Panc1 (cell line): ENCODE measurements around the gene NRSN1. TPM values are rescaled to one million over a fixed set of nuclear protein-coding genes. Genes with fewer than 3 reads are reported as not detected.

Experiments used
- ATAC-seq: fragments of 200-7000 bp; cut with Tn5 transposase; 2 replicates; pipeline ENCODE4 v1.9.1; 2020; ENCODE audit warnings: mild to moderate bottlenecking, moderate library complexity
- BruUV-seq: library from RNA; stranded (reverse); fragments of 400-500 nt; replicated peaks from 2 replicates; lab custom pipeline; 2021; lab: Mats Ljungman, UMichigan
- CTCF ChIA-PET: fragments of 300-600 bp; sonication (Branson Sonifier 250); formaldehyde crosslinking; loops from one replicate; lab custom pipeline; 2022; ENCODE audit warnings: antibody characterized with exemption; lab: Charles Lee
- POLR2A ChIA-PET: fragments of 300-600 bp; sonication (Branson Sonifier 250); formaldehyde crosslinking; loops from one replicate; lab custom pipeline; 2022; ENCODE audit warnings: antibody characterized with exemption; lab: Charles Lee
- DNase-seq: peaks from one replicate; pipeline ENCODE4 v3.0.0-alpha.2; 2010; ENCODE audit warnings: low read depth, low spot score
- H3K27ac ChIP-seq: 2 replicates; pipeline ENCODE4 v1.5.1; 2011; ENCODE audit warnings: mild to moderate bottlenecking, low read length, inconsistent platforms
- H3K27me3 ChIP-seq: fragments of 200-500 bp; sonication (Bioruptor generic); 2 replicates; pipeline ENCODE4 v1.6.0; 2014; ENCODE audit warnings: low read length, inconsistent platforms; ENCODE audit not compliant: control insufficient read depth, insufficient read depth
- H3K36me3 ChIP-seq: fragments of 200-500 bp; sonication (Bioruptor generic); 2 replicates; pipeline ENCODE4 v1.5.1; 2014; ENCODE audit warnings: inconsistent platforms, mild to moderate bottlenecking, low read length, moderate library complexity; ENCODE audit not compliant: control insufficient read depth, insufficient read depth
- H3K4me1 ChIP-seq: 2 replicates; pipeline ENCODE4 v1.5.1; 2011; ENCODE audit warnings: inconsistent platforms, mild to moderate bottlenecking, low read length, moderate library complexity; ENCODE audit not compliant: control insufficient read depth, insufficient read depth
- H3K4me3 ChIP-seq, 2 experiments: 2 replicates each; pipeline ENCODE4 v1.5.1; 2011 to 2012; ENCODE audit warnings: low read depth in 2 of 2, low read length in 2 of 2, mild to moderate bottlenecking in 2 of 2, inconsistent platforms in 1 of 2, moderate library complexity in 1 of 2
- H3K9me3 ChIP-seq: fragments of 200-500 bp; sonication (Bioruptor generic); 2 replicates; pipeline ENCODE4 v1.5.1; 2014; ENCODE audit warnings: low read depth, mild to moderate bottlenecking, inconsistent platforms, low read length, moderate library complexity; ENCODE audit not compliant: control insufficient read depth, insufficient read depth
- POLR2AphosphoS5 ChIP-seq: IDR thresholded peaks from 2 replicates; pipeline ENCODE4 v1.6.1; 2012; ENCODE audit warnings: mild to moderate bottlenecking, low read depth, low read length, moderate library complexity
- SIN3A ChIP-seq: IDR thresholded peaks from 2 replicates; pipeline ENCODE4 v1.6.1; 2012; ENCODE audit warnings: low read depth, mild to moderate bottlenecking, low read length, moderate library complexity, borderline replicate concordance; ENCODE audit not compliant: insufficient read depth
- TCF7L2 ChIP-seq: IDR thresholded peaks from 2 replicates; pipeline ENCODE4 v1.6.1; 2011; ENCODE audit warnings: mild to moderate bottlenecking, low read depth, low read length, inconsistent platforms
- in situ Hi-C: cut with HindIII; loops from 2 replicates; pipeline ENCODE4 v1.10.0; 2016; ENCODE audit warnings: low sequenced_read_pairs, low pct_unique_long_range_greater_than_20kb
- intact Hi-C: fragments of 100-400 bp; cut with micrococcal nuclease; formaldehyde crosslinking; loops from one replicate; pipeline ENCODE4 v1.10.0; 2022; ENCODE audit not compliant: unreplicated experiment
- total RNA-seq: library from RNA; stranded (reverse); gene quantifications from one replicate; pipeline ENCODE4 v1.2.1, GENCODE V29; 2021; ENCODE audit not compliant: unreplicated experiment
- TF ChIP-seq, protein P1 (sequence below), 2 experiments: IDR thresholded peaks; 2 replicates each; pipeline ENCODE4 v1.6.1; 2011 to 2012; ENCODE audit warnings: low read depth in 2 of 2, control low read depth in 1 of 2, low read length in 1 of 2, mild to moderate bottlenecking in 1 of 2, moderate library complexity in 1 of 2; ENCODE audit not compliant: insufficient read depth in 1 of 2
- TF ChIP-seq, protein P2 (sequence below): fragments of 450-650 bp; IDR thresholded peaks from 2 replicates; pipeline ENCODE4 v1.5.1; 2017; ENCODE audit warnings: mild to moderate bottlenecking

NRSN1 gene
- total RNA-seq, 1 experiment from 2014 or later = not detected

- Histone ChIP-seq H3K4me1 (no peaks in the 10 kb centered on the region), H3K9me3 (no peaks in the 10 kb centered on the region), H3K27ac (no peak overlapping the region), H3K27me3 (no peaks in the 10 kb centered on the region), H3K4me3 (no peak overlapping the region), H3K36me3 (no peaks in the 10 kb centered on the region)
- in situ Hi-C loops = no loop called here
- POLR2A ChIA-PET = no interaction called here
- no peak for DNase-seq
- no TSS peak for BruUV-seq
- intact Hi-C loops = no loop called here
- CTCF ChIA-PET = no interaction called here
- no peak for ATAC-seq
- no peak for TF ChIP-seq POLR2AphosphoS5
- TF ChIP-seq SIN3A = no peak
- no peak for TF ChIP-seq TCF7L2
- TF ChIP-seq, protein P1, sequence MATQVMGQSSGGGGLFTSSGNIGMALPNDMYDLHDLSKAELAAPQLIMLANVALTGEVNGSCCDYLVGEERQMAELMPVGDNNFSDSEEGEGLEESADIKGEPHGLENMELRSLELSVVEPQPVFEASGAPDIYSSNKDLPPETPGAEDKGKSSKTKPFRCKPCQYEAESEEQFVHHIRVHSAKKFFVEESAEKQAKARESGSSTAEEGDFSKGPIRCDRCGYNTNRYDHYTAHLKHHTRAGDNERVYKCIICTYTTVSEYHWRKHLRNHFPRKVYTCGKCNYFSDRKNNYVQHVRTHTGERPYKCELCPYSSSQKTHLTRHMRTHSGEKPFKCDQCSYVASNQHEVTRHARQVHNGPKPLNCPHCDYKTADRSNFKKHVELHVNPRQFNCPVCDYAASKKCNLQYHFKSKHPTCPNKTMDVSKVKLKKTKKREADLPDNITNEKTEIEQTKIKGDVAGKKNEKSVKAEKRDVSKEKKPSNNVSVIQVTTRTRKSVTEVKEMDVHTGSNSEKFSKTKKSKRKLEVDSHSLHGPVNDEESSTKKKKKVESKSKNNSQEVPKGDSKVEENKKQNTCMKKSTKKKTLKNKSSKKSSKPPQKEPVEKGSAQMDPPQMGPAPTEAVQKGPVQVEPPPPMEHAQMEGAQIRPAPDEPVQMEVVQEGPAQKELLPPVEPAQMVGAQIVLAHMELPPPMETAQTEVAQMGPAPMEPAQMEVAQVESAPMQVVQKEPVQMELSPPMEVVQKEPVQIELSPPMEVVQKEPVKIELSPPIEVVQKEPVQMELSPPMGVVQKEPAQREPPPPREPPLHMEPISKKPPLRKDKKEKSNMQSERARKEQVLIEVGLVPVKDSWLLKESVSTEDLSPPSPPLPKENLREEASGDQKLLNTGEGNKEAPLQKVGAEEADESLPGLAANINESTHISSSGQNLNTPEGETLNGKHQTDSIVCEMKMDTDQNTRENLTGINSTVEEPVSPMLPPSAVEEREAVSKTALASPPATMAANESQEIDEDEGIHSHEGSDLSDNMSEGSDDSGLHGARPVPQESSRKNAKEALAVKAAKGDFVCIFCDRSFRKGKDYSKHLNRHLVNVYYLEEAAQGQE (IDR thresholded peaks at IDR 0.05; ENCODE audit: insufficient read depth in 1 of 2, low read depth in 2 of 2, low read length in 1 of 2) = no peak
- TF ChIP-seq, protein P2, sequence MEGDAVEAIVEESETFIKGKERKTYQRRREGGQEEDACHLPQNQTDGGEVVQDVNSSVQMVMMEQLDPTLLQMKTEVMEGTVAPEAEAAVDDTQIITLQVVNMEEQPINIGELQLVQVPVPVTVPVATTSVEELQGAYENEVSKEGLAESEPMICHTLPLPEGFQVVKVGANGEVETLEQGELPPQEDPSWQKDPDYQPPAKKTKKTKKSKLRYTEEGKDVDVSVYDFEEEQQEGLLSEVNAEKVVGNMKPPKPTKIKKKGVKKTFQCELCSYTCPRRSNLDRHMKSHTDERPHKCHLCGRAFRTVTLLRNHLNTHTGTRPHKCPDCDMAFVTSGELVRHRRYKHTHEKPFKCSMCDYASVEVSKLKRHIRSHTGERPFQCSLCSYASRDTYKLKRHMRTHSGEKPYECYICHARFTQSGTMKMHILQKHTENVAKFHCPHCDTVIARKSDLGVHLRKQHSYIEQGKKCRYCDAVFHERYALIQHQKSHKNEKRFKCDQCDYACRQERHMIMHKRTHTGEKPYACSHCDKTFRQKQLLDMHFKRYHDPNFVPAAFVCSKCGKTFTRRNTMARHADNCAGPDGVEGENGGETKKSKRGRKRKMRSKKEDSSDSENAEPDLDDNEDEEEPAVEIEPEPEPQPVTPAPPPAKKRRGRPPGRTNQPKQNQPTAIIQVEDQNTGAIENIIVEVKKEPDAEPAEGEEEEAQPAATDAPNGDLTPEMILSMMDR = no peak
Observed at GRCh38 chr6:24154121-24154520, 28.1 kb downstream of the NRSN1 start.

DNA sequence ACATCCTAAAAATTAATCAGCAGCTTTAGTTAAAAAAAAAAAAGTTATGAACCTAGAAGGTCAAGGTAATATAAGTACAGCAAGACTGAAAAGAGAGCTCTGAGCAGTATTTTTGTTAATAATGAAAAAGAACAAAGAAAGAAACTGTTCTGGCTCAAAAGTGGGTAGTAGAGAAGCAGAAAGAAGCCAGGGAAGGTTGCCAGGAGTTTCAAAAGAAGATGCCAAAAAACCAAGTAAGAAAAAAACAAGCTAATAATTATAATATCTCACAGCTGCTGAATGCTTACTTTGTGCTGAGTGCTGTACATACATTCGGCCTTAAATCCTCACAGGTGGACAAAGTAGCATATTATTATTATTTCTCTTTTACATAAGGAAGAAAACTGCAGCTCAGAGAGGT is 31.9 kb downstream of the NRSN1 start:
- TF ChIP-seq POLR2AphosphoS5 (no peak), SIN3A (no peak), TCF7L2 (no peak)
- TF ChIP-seq, protein P2 = no peak
- TF ChIP-seq, protein P1 (IDR thresholded peaks at IDR 0.05; ENCODE audit: insufficient read depth in 1 of 2, low read depth in 2 of 2, low read length in 1 of 2) = no peak
- Histone ChIP-seq H3K27ac (no peak overlapping the region), H3K36me3 (no peaks in the 10 kb centered on the region), H3K9me3 (no peaks in the 10 kb centered on the region), H3K4me1 (no peaks in the 10 kb centered on the region), H3K27me3 (no peaks in the 10 kb centered on the region), H3K4me3 (no peak overlapping the region)
- ChIA-PET CTCF (interaction anchor here (0.6 to 0.7 kb wide), 2 partner anchors 85 to 157 kb away, joined by 3 read pairs; no protein-coding TSS in a partner anchor), POLR2A (no interaction called here)
- ATAC-seq = no peak
- in situ Hi-C loops (no loop called here), intact Hi-C loops (no loop called here)
- no peak for DNase-seq
- no TSS peak for BruUV-seq
